HTR-8/SVneo (cell line): ENCODE results near the gene CHN1.

Experiments
- DNase-seq: peaks from one replicate; pipeline ENCODE4 v3.0.0; 2011; ENCODE audit warnings: low spot score, mixed read lengths; ENCODE audit not compliant: insufficient read length
- FAIRE-seq: peaks from 2 replicates; lab custom pipeline; 2011; peaks lifted over from hg19 to GRCh38; lab: Jason Lieb, UNC

CHN1 gene

GRCh38 chr2:174752403-174753037 lies 252.7 kb downstream of the CHN1 start:
- DNase-seq = no peak
- no peak for FAIRE-seq

- no peak for DNase-seq
- no peak for FAIRE-seq
Observed at GRCh38 chr2:174750923-174751441, 254.2 kb downstream of the CHN1 start.

GRCh38 chr2:174749793-174750192 lies 255.4 kb downstream of the CHN1 start:
- FAIRE-seq = no peak
- no peak for DNase-seq

GRCh38 chr2:174748948-174749347 lies 256.2 kb downstream of the CHN1 start:
- FAIRE-seq (no peak), DNase-seq (peak; percentile 68)
